Activated CD4-positive, alpha-beta T cell treated with anti-CD3 and anti-CD28 coated beads, Interleukin-2, Interleukin-4, amounts not matched to agents 100 ng/mL and 50 ng/mL, durations not matched to agents 16 hours and 8 hours (primary cell): Measurements from ENCODE around the gene TSEN34.
"Not testable (repeated sequence)": the region's sequence is repeated elsewhere in the genome, so short reads cannot be mapped to it uniquely, and the experiment has no call there.

Source experiments
- DNase-seq: peaks from one replicate; pipeline ENCODE4 v3.0.0-alpha.2; 2020; ENCODE audit warnings: low spot score

Gene TSEN34

DNA sequence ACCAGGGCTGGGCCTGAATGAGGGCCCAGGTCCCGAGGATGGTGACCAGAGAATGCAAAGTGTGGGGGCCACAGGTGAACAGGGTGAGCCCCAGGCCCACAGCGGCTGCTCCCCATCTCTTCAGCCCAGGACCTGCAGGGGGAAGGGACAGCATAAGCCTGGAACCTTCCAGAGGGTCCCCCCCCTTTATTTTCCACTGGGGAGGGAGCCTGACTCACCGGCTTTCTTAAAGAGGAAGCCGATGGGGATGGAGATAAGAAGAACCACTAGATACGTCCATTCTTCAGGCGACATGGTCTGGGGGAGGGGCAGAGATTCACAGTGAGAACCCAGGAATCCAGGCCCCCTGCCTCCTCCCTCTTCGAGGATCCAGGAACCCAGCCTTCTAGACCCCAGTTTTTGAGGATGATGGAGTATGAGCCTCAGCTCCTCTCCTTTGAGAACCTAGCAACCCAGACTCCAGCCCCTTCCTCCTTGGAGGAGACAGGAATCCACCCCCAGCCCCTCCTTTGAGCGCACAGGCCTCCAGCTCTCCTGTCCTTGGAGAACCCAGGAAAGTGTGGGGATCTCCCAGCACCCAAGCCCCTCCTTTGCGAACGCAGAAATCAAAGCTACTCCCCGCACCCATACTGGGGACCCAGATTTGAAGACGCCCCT is 2.8 kb upstream of the TSEN34 start:
- peak; percentile 69 for DNase-seq

DNA sequence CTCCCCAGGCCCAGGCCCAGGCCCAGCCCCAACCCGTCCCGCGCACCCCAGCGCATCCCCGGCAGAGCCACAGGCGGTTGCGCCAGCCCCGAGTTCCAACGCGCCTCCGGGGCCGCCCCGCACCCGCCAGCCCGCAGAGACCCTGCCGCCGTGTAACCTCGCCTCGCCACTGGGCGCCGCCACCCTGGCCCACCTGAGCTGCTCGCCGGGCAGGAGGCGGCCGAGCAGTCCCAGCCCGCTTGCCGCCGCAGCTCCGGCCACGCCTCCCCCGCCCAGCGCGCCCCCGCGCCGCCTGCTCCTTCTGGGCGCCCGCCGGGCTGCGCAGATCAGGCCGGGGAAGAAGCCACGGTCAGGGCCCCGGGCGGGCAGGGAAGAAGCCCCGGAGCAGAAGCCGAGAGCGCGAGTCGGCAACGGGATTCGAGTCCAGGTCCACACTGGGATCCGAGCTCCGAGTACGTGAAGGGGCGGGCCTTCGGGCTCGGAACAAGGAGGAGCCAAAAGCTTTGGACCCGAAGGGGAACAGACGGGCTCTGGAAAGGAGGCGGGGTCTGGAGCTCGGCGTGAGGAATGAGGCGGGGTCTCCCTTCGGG is 1.9 kb upstream of the TSEN34 start, which contains the start of gene MBOAT7:
TSS of gene MBOAT7 (minus strand) at position 436 of the 590 bp plus-strand sequence. CDS start 1,072 bp downstream, outside the sequence.
- no peak for DNase-seq

DNA sequence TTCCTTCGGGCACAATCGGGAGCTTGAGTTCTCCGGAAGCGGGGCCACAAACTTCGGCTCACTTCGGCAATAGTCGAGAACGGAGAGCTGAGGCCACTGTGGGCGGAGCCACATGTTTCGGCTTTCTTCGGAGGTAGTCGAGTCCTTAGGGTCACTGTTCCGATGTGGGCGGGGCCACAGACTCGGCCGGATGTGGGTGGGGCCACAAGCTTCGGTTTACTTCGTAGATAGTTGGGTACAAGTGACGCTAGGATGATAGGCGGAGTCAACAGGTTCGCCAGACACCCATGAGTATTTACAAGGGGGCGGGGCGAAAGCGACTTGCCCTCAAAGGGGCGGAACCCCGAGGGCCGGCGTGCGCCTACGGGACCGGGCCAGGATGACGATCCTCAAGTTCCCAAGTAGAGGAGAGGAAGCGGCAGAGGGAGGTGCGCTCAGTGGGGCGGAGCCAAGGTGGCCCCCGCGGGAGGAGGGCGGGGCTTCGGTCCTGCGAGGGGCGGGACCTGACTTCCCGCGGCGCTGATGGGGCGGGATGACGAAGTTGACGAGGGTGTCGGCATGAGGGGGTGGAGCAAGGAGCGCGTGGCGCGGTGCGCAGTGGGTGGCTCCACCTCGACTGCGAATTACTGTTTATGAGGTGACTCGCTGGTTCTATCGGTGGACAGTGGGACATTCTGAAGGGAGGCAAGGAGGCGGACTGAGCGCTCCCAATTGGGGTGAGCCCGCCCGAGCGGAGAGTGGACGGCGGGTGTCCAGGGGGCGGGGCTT is 1.2 kb upstream of the TSEN34 start:
- DNase-seq = peak; percentile 100

DNA sequence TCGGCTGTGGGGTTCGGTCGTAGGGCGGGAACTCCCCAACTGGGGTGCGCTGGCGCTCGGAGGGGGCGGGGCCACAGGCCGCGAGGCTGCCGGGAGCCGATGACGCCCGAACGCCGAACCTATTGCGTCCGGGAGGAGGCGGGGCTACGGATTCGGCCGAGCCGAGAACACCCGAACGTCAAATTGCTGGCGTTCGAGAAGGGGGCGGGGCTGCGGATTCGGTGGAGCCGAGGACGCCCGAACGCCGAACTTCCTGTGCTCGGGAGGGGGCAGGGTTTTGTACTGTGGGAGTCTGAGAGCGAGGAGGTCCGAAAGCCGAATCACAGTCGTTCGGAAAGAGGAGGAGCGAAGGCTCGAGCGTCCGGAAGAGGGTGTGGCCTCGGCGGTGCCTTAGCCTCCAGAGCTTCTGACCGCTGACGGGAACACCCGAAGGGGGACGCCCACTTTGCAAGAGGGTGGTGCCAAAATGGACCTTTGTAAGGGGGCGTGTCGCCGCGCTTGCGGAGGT is 551 bp upstream of the TSEN34 start:
- peak; percentile 100 for DNase-seq

DNA sequence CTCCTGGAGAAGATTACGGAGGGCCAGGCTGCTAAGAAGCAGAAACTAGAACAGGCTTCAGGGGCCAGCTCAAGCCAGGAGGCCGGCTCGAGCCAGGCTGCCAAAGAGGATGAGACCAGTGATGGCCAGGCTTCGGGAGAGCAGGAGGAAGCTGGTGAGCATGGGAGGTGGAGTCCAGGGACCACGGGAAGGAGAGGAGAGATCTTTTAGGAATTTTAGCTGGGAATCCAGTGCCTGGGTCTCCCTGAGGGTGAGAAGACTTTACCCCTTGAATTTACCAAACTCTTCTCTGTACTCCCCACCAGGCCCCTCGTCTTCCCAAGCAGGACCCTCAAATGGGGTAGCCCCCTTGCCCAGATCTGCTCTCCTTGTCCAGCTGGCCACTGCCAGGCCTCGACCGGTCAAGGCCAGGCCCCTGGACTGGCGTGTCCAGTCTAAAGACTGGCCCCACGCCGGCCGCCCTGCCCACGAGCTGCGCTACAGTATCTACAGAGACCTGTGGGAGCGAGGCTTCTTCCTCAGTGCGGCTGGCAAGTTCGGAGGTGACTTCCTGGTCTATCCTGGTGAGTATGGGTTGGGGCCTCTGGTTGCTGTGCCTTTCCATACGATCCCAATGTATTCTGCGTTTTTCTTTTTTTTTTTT is 824 bp downstream of the TSEN34 start:
- no peak for DNase-seq

DNA sequence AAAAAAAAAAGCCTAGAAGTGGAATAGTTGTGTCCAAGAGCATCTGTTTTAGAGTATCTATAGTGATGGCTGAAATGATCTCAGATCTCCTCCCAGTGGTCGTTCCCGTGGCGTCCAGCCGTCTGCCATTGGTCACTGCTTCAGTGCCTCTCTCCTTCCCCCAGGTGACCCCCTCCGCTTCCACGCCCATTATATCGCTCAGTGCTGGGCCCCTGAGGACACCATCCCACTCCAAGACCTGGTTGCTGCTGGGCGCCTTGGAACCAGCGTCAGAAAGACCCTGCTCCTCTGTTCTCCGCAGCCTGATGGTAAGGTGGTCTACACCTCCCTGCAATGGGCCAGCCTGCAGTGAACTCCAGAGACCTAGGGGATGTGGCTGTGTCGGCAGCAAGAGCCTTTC is 1.9 kb downstream of the TSEN34 start:
- DNase-seq = no peak

DNA sequence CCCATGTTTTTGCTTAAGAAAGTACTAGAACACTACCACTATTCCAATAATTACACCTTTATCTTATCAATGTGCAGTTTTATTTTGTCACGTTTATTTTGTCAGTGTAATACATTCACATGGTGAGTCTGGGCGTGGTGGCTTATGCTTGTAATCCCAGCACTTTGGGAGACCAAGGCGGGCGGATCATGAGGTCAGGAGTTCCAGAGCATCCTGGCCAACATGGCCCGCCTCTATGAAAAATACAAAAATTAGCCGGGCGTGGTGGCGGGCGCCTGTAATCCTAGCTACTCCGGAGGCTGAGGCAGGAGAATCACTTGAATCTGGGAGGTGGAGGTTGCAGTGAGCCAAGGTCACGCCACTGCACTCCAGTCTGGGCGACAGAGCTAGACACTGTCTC is 3.4 kb downstream of the TSEN34 start:
- DNase-seq = not testable (repeated sequence)

DNA sequence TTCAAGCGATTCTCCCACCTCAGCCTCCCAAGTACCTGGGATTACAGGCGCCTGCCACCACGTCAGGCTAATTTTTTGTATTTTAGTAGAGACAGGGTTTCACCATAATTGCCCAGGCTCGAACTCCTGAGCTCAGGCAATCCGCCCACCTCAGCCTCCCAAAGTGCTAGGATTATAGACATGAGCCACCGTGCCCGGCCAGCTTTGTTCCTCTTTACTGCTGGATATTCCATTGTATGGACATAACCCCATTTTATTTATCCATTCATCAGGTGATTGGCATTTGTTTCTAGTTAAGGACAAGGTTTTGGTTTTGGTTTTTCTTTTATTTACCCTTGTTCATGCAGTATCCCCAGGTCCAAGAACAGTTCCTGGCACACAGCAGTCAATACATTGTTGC is 5.4 kb downstream of the TSEN34 start:
- DNase-seq = no peak

DNA sequence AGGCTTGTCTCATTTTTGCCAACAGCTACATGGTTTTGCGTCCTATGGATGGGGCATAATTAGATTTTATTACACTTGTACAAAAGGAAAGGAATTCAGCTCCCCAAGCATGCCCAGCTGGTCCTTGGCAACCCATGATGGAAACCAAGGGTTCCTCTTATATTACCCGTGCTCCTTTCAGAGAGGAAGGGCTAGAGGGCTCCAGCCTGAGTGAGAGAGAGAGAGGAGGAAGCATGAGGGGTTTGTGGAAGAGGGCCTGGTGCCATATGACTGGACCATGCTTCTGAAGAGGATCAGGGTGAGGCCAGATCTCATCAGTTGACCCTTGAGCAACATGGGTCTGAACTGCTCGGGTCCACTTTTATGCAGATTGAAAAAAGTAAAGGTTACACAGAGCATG is 6.0 kb downstream of the TSEN34 start:
- DNase-seq = no peak

DNA sequence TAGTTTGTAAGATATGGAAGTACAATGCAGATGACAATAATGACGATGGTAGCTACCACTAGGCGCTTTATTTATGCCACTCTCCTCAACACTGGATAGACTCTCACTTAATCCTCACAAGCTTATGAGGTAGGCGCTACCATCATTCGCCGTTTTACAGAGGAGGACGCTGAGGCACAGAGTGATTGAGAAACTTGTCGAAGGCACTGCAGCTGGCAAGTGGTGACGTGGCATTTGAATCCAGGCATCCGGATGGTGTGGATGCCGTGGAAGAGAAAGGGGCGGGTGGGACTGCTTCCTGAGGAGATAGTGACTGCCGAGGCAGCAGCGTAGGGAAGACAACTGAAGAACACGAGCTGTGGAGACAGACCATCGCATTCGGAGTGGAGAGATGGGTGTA is 8.3 kb downstream of the TSEN34 start:
- no peak for DNase-seq

DNA sequence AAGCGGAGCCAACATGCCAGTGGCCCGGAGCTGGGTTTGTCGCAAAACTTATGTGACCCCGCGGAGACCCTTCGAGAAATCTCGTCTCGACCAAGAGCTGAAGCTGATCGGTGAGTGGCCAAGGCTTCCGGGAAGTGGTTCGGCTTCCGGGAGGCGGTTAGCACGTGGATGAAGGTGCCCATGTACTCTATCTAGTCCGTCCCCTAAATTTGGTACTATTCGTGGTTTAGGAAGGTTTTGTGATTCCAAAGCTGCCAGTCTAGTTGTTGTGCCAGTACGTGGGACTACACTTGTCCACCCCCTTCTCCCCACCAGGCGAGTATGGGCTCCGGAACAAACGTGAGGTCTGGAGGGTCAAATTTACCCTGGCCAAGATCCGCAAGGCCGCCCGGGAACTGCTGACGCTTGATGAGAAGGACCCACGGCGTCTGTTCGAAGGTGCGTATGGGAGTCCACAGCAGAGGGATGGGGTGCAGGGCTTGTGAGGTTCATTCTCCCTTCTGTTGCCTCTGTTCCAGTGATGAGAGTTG is 10.1 kb downstream of the TSEN34 start:
- DNase-seq = no peak

DNA sequence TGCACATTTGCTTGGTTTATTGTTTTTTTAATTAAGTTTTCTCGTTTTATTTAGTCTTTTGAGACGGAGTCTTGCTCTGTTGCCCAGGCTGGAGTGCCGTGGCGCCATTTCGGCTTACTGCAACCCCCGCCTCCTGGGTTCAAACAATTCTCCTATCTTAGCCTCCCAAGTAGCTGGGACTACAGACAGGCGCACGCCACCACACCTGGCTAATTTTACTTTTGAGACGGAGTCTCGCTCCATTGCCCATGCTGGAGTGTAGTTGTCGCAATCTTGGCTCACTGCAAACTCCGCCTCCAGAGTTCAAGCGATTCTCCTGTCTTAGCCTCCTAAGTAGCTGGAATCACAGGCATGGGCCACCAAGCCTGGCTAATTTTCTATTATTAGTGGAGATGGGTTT is 10.9 kb downstream of the TSEN34 start:
- no peak for DNase-seq

DNA sequence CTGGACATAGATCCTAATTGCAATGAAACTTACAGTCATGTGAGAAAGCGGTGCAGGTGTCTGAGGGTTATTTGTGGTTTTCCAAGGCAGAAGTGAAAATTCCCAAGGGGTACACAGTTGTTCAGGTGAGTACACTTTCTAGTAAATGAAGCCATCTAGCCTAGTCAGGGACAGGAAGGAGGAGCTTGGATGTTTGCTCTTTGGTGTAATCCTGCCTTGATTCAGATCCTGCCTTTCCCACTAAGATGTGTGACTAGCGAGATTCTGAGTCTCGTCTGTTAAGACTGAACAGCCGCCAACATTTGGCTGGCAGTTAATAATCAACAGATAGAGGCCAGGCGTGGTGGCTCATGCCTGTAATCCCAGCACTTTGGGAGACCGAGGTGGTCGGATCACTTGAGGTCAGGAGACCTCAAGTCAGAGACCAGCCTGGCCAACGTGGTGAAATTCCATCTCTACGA is 12.1 kb downstream of the TSEN34 start:
- DNase-seq = no peak

DNA sequence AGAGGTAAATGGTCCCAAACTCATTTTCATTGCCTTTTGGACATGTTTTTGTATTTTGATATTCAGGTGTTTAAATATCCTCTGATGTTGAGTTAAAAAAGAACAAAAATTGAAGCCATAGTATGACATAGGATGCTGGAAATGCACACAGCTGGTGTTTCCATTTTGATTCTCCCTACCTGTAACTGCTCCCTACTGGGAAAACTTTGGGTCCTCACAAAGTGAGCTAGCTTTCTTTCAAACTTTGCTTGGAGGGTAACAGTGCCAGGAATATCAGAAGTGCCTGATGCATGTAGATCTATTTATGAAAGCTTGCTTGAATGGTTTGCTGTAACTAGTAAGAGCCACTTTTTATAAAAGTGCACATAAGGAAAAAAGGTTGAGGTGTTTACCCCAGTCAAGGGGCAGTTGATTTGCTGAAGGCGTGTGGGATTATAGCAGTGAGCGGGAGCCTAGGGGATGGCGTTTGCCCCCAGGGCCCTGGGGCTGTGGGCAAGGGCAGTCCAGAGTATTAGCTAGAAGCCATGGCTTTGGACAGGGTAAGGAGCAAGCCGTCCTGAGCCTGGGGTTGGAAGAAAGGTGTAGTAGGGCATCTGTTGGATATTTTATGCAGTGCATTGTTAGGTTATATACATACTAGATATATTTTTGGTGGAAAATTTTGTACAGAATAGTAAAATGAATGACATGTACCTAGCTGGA is 13.8 kb downstream of the TSEN34 start:
- DNase-seq = no peak

DNA sequence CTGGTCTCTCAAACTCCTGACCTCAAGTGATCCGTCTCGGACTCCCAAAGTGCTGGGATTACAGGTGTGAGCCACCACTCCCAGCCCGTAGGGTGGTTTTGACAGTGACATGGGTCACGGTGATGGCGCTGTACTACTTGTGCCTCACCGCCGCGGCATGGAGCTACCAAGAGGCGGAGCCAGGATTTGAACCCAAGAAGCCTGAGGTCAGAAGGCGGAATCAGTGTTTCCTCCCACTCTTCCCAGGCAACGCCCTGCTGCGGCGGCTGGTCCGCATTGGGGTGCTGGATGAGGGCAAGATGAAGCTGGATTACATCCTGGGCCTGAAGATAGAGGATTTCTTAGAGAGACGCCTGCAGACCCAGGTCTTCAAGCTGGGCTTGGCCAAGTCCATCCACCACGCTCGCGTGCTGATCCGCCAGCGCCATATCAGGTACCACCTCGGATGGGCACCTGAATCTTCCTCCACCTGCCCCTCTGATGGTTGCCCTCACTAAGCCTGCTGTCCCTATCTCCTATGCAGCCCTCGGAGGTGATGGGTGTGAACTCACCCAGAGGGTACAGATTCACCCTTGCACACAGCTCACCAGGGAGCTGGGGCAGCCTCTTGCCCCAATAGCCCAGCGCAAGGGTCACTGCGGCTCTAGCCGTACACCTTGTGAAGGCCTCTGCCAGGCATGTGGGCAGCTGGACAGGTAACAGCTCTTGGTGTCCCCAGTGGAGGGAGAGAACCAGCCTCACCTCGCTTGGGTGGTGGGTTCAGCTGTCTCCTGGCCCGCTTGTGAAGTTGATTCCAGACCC is 15.1 kb downstream of the TSEN34 start:
- DNase-seq = no peak

DNA sequence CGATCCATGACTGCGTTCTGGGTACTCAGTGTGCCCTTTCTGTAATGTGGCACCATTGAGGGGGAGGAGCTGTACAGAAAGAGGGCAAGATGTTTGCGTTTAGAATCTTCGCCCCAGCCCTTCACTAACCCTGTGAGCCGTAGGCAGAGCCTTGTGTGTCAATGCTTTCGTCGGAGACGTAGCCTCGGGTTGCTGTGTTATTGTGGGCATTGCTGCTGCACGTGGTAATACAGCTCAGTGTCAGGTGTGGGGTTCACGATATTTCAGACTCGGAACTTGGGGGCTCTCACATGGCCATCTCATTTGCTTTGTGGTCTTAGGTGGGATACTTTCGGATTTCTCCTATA is 15.7 kb downstream of the TSEN34 start:
- DNase-seq = no peak

DNA sequence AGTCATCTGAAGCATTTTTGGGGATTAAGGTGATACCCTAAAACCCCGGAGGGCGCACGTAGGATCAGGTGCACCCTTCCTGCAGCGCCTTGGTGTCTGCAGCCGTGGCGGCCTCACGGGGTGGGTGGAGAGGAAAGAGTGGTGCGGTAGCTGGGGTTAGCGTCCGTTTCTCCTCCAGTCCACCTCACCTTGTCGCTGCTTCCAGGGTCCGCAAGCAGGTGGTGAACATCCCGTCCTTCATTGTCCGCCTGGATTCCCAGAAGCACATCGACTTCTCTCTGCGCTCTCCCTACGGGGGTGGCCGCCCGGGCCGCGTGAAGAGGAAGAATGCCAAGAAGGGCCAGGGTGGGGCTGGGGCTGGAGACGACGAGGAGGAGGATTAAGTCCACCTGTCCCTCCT is 16.1 kb downstream of the TSEN34 start:
- not testable (repeated sequence) for DNase-seq

DNA sequence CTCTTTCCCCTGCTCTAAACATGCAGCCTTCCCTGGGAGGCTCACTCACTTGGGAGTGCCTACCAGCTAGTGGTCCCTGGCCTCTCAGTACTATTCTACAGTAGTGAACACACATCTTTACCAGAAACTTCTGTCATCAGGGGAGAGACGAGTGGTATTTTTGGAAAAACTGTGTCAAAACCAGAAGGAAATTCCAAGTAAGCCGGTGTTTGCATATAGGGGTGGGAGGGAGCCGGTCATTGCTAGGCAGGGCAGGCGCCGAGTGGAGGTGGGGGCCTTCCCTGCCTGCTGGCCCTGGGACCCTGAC is 16.5 kb downstream of the TSEN34 start:
- no peak for DNase-seq

DNA sequence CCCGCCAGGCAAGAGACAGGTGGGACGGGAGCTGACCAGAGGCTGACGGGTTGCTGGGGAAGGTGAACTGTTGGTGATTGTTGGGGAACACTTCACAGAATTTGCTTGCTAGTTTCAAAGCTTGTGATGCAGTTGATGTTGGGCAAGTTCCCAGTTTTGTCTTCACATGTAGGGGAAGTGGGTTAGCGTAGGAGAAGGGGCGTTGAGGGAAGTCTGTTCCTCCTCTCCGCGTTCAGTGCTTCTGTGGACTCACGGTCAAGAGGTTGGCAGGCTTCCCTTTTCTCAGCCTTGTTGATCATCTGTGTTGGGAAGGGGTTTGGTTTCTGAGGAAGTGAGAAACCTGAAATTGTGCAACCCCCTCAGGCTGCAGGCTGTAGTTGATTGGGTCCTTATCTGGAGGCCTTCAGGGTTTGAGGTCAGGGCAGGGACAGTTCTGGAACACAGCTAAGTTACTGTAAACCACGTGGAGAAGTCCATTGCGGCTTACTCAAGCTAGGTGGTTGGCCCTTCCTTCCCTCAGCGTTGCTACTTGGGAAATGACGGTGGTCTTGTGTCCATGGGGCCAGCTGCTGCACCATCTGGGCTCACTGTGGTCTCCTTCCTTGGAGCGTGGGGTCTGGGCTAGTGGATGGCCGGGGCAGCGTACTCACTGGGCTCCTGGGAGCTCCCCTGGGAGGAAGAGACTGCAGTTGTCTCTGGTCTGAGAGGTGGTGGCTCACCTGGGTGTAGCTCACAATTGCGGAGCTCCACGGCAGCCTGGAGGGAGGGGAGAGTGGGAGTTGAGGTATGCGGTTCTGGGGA is 17.1 kb downstream of the TSEN34 start:
- DNase-seq = peak; percentile 53

DNA sequence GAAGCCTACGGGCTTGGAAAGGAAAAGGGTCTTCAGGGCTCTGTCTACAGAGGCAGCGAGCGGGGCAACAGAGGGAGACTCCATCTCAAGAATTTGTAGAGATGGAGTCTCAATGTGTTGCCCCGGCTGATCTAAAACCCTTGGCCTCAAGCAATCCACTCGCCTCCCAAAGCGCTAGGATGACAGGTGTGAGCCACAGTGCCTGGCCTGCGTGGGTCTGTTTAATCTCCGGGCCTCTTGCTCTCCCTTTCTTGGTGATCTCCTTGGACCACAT is 17.6 kb downstream of the TSEN34 start:
- no peak for DNase-seq
